Endodermal cell (in vitro differentiated cells): ENCODE data around the gene INPP5K. TPM values are rescaled to one million over a fixed set of nuclear protein-coding genes. Genes with fewer than 3 reads are reported as not detected.

Source experiments
- DNase-seq: peaks from one replicate; pipeline ENCODE4 v3.0.0-alpha.2; 2017
- H3K27ac ChIP-seq: 2 replicates; pipeline ENCODE4 v1.5.1; 2013; ENCODE audit warnings: mild to moderate bottlenecking, low read depth, low read length, moderate library complexity
- H3K27me3 ChIP-seq: 2 replicates; pipeline ENCODE4 v1.6.1; 2013; ENCODE audit warnings: mild to moderate bottlenecking, low read length, moderate library complexity; ENCODE audit not compliant: insufficient read depth, control insufficient read depth, poor library complexity, severe bottlenecking
- H3K36me3 ChIP-seq: 2 replicates; pipeline ENCODE4 v1.7.0; 2013; ENCODE audit warnings: mild to moderate bottlenecking, low read length, moderate library complexity; ENCODE audit not compliant: control insufficient read depth, insufficient read depth
- H3K4me1 ChIP-seq: one replicate; pipeline ENCODE4 v1.7.0; 2013; ENCODE audit warnings: low read length; ENCODE audit not compliant: control insufficient read depth, insufficient read depth
- H3K4me3 ChIP-seq: 2 replicates; pipeline ENCODE4 v1.5.1; 2013; ENCODE audit warnings: mild to moderate bottlenecking, low read length, moderate library complexity
- H3K9ac ChIP-seq: 2 replicates; pipeline ENCODE4 v1.6.1; 2013; ENCODE audit warnings: mild to moderate bottlenecking, low read length, moderate library complexity; ENCODE audit not compliant: poor library complexity, severe bottlenecking; ENCODE audit errors: extremely low read depth
- H3K9me3 ChIP-seq: 2 replicates; pipeline ENCODE4 v1.6.1; 2013; ENCODE audit warnings: mild to moderate bottlenecking, low read length, moderate library complexity; ENCODE audit not compliant: control insufficient read depth
- H3K27ac Mint-ChIP-seq: 2 replicates; pipeline ENCODE4 v1.8.0; 2020; ENCODE audit warnings: mixed read lengths
- H3K27me3 Mint-ChIP-seq: 2 replicates; pipeline ENCODE4 v1.8.0; 2021; ENCODE audit warnings: mild to moderate bottlenecking, mixed read lengths; ENCODE audit not compliant: insufficient read depth
- H3K36me3 Mint-ChIP-seq: 2 replicates; pipeline ENCODE4 v1.8.0; 2020; ENCODE audit warnings: low read depth, mixed read lengths
- H3K4me1 Mint-ChIP-seq: 2 replicates; pipeline ENCODE4 v1.8.0; 2020; ENCODE audit warnings: mixed read lengths
- H3K4me3 Mint-ChIP-seq: 2 replicates; pipeline ENCODE4 v1.8.0; 2020; ENCODE audit warnings: mild to moderate bottlenecking, moderate library complexity, mixed read lengths
- H3K9me3 Mint-ChIP-seq: 2 replicates; pipeline ENCODE4 v1.8.0; 2020; ENCODE audit warnings: mild to moderate bottlenecking, mixed read lengths
- CTCF ChIP-seq: fragments of 200-600 bp; sonication (generic); conservative IDR thresholded peaks from 2 replicates; pipeline ENCODE4 v1.5.0; 2021; ENCODE audit warnings: antibody characterized with exemption, mild to moderate bottlenecking
- WGBS, 2 experiments: methylation state at CpG; one replicate each; pipeline versions ENCODE4 v1.1.5 to v1.1.7; 2013; ENCODE audit warnings: missing lambda C conversion rate in 2 of 2, mixed read lengths in 1 of 2; ENCODE audit not compliant: insufficient coverage in 1 of 2, insufficient read length in 1 of 2; 5-methylcytosine and 5-hydroxymethylcytosine counted together
- total RNA-seq, 2 donors: library from RNA; stranded (reverse); fragmentation: NEBNext Ultra II Directional in 1 of 2; extraction: Animal tissue kit (Norgen Biotek cat#: 25700) in 1 of 2; gene quantifications; 2 replicates in 1 of 2; 3 replicates in 1 of 2; pipeline ENCODE4 v1.2.1, GENCODE V29; 2021

INPP5K gene
- total RNA-seq, 2 donors from 2014 or later, result 22.2 to 30.0 TPM

GRCh38 chr17:1482680-1483079 is 33.7 kb downstream of the INPP5K start:
- no peaks in the 10 kb centered on the region for H3K9me3 Mint-ChIP-seq
- Histone ChIP-seq H3K4me3 (no peak overlapping the region), H3K27me3 (no peaks in the 10 kb centered on the region), H3K9me3 (no peaks in the 10 kb centered on the region), H3K9ac (no peak overlapping the region), H3K36me3 (peaks cover 38% of the 10 kb centered on the region), H3K4me1 (peaks cover 4% of the 10 kb centered on the region), H3K27ac (peak overlapping the region; percentile 38)
- WGBS, 2 experiments, result 90 to 92% methylated on average over 16 to 19 of the region's 20 CpGs
- no peak for TF ChIP-seq CTCF
- H3K27ac Mint-ChIP-seq, result no peak overlapping the region
- peaks cover 13% of the 10 kb centered on the region for H3K27me3 Mint-ChIP-seq
- H3K36me3 Mint-ChIP-seq, result peaks cover 43% of the 10 kb centered on the region
- no peak overlapping the region for H3K4me3 Mint-ChIP-seq
- DNase-seq, result no peak
- H3K4me1 Mint-ChIP-seq, result no peaks in the 10 kb centered on the region

GRCh38 chr17:1481736-1482135 is 34.7 kb downstream of the INPP5K start:
- H3K9me3 ChIP-seq, result no peaks in the 10 kb centered on the region
- H3K9ac ChIP-seq, result no peak overlapping the region
- Mint-ChIP-seq H3K27ac (no peak overlapping the region), H3K36me3 (peaks cover 43% of the 10 kb centered on the region), H3K9me3 (no peaks in the 10 kb centered on the region), H3K4me1 (no peaks in the 10 kb centered on the region), H3K27me3 (peaks cover 6% of the 10 kb centered on the region), H3K4me3 (no peak overlapping the region)
- no peak for DNase-seq
- H3K27me3 ChIP-seq, result no peaks in the 10 kb centered on the region
- no peak overlapping the region for H3K4me3 ChIP-seq
- peaks cover 39% of the 10 kb centered on the region for H3K36me3 ChIP-seq
- WGBS, 2 experiments, result 93 to 97% methylated on average over 11 of the region's 11 CpGs
- peaks cover 4% of the 10 kb centered on the region for H3K4me1 ChIP-seq
- no peak overlapping the region for H3K27ac ChIP-seq
- no peak for TF ChIP-seq CTCF

GRCh38 chr17:1480747-1481465 is 35.5 kb downstream of the INPP5K start:
- Mint-ChIP-seq H3K27me3 (peaks cover 1% of the 10 kb centered on the region), H3K9me3 (no peaks in the 10 kb centered on the region), H3K36me3 (peaks cover 47% of the 10 kb centered on the region), H3K4me3 (no peak overlapping the region), H3K4me1 (no peaks in the 10 kb centered on the region), H3K27ac (no peak overlapping the region)
- H3K9ac ChIP-seq, result no peak overlapping the region
- H3K4me3 ChIP-seq, result no peak overlapping the region
- H3K27me3 ChIP-seq, result no peaks in the 10 kb centered on the region
- peaks cover 4% of the 10 kb centered on the region for H3K4me1 ChIP-seq
- no peak for DNase-seq
- no peaks in the 10 kb centered on the region for H3K9me3 ChIP-seq
- 95 to 98% methylated on average over 18 of the region's 18 CpGs for WGBS, 2 experiments
- H3K27ac ChIP-seq, result no peak overlapping the region
- peaks cover 45% of the 10 kb centered on the region for H3K36me3 ChIP-seq
- TF ChIP-seq CTCF, result no peak
